K562 (cell line): ENCODE measurements around the gene NRROS. TPM values are rescaled to one million over a fixed set of nuclear protein-coding genes. Genes with fewer than 3 reads are reported as not detected.

Experiments
- HDAC1 ChIP-seq, 2 experiments: fragments of 450-650 bp; IDR thresholded peaks; 2 replicates each; pipeline ENCODE4 v1.6.1; 2016 to 2017; ENCODE audit warnings: inconsistent platforms in 1 of 2, mild to moderate bottlenecking in 1 of 2, moderate library complexity in 1 of 2
- REST ChIP-seq, 2 experiments: fragments of 450-650 bp; formaldehyde crosslinking in 1 of 2; IDR thresholded peaks; 2 replicates each; pipeline versions ENCODE4 v1.4.0 to v1.6.1; 2014 to 2020; ENCODE audit warnings: mild to moderate bottlenecking in 2 of 2, borderline replicate concordance in 1 of 2, low read depth in 1 of 2
- polyA plus RNA-seq, 8 experiments: library from polyadenylated mRNA; depleted of rRNA in 4 of 8; stranded (reverse) in 5 of 8; unstranded in 3 of 8; fragments of >200 nt; fragmentation: Nextera tagmentation in 2 of 8; fragmentation: Illumina TruSeq in 1 of 8; extraction: Ambion mirVana in 2 of 8; extraction: Trizol in 1 of 8; gene quantifications; 2 replicates each; pipeline versions ENCODE4 v1.2.1 to v1.2.3, GENCODE V29; 2011 to 2014; ENCODE audit warnings: inconsistent platforms in 1 of 8, missing spikeins in 1 of 8
- total RNA-seq, 7 experiments: library from RNA; depleted of rRNA in 6 of 7; stranded (reverse); fragments of >200 nt in 6 of 7; fragmentation: Illumina TruSeq in 2 of 7; extraction: Trizol in 2 of 7; gene quantifications; 2 replicates each; pipeline versions ENCODE4 v1.2.1 to v1.2.3, GENCODE V29; 2011 to 2021; ENCODE audit warnings: low replicate concordance in 1 of 7

Gene NRROS
- total and polyA plus RNA-seq, 9 of the 15 experiments (the other 6 are each of a cell fraction or from before 2014, with no cell fraction given): 0.34 to 13.8 (median 3.8) TPM

- peak; percentile 6; the same call in 1 of the 2 replicates for TF ChIP-seq REST (IDR thresholded peaks at IDR 0.05; ENCODE audit: borderline replicate concordance)
- no peak for TF ChIP-seq REST (CRISPR knock-in tag; IDR thresholded peaks at IDR 0.05; ENCODE audit: low read depth)
- peak in 1 of 2 experiments; percentile 76; a peak in 1 of 4 replicates for TF ChIP-seq HDAC1 (IDR thresholded peaks at IDR 0.05)
Observed at GRCh38 chr3:196650740-196651311, 11.3 kb downstream of the NRROS start (continued).
